BJ (cell line): ENCODE measurements around the gene TAS2R20. TPM values are rescaled to one million over a fixed set of nuclear protein-coding genes. Genes with fewer than 3 reads are reported as not detected.
"Not testable (repeated sequence)": the region's sequence is repeated elsewhere in the genome, so short reads cannot be mapped to it uniquely, and the experiment has no call there.

ENCODE experiments used
- CTCF ChIA-PET: fragments of 350-600 bp; formaldehyde crosslinking; extraction: SDS; loops from one replicate; lab custom pipeline; 2021; ENCODE audit warnings: antibody characterized with exemption, inconsistent platforms; lab: Yijun Ruan, JAX
- POLR2A ChIA-PET: fragments of 300-600 bp; sonication (Branson Sonifier 250); formaldehyde crosslinking; extraction: SDS; loops from one replicate; lab custom pipeline; 2021; ENCODE audit warnings: antibody characterized with exemption; lab: Charles Lee
- DNase-seq: peaks from one replicate; pipeline ENCODE4 v3.0.0-alpha.2; 2011; ENCODE audit warnings: low read depth
- H3K27me3 ChIP-seq: 2 replicates; pipeline ENCODE4 v1.6.0; 2011; ENCODE audit warnings: low read length; ENCODE audit not compliant: control insufficient read depth, insufficient read depth
- H3K36me3 ChIP-seq: 2 replicates; pipeline ENCODE4 v1.5.1; 2011; ENCODE audit warnings: low read length; ENCODE audit not compliant: control insufficient read depth, insufficient read depth
- H3K4me3 ChIP-seq: 2 replicates; pipeline ENCODE4 v1.5.1; 2011; ENCODE audit warnings: low read depth, mild to moderate bottlenecking, control low read depth, low read length
- polyA minus RNA-seq: library from RNA; depleted of rRNA, polyadenylated mRNA; stranded (reverse); fragments of >200 nt; gene quantifications from 2 replicates; pipeline ENCODE4 v1.2.3, GENCODE V29; 2011; rRNA and poly(A)+ RNA removed
- polyA plus RNA-seq: library from polyadenylated mRNA; depleted of rRNA; stranded (reverse); fragments of >200 nt; gene quantifications from 2 replicates; pipeline ENCODE4 v1.2.3, GENCODE V29; 2011; rRNA removed
- TF ChIP-seq, protein P1 (sequence below): IDR thresholded peaks from 2 replicates; pipeline ENCODE4 v1.5.1; 2011; ENCODE audit warnings: low read depth, mild to moderate bottlenecking, control low read depth, inconsistent platforms, low read length, moderate library complexity; ENCODE audit not compliant: insufficient read depth

TAS2R20 gene, protein sequence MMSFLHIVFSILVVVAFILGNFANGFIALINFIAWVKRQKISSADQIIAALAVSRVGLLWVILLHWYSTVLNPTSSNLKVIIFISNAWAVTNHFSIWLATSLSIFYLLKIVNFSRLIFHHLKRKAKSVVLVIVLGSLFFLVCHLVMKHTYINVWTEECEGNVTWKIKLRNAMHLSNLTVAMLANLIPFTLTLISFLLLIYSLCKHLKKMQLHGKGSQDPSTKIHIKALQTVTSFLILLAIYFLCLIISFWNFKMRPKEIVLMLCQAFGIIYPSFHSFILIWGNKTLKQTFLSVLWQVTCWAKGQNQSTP
- polyA plus RNA-seq (0.29 and 0.64 TPM in 2 replicates), polyA minus RNA-seq (1.9 and 2.4 TPM in 2 replicates)

DNA sequence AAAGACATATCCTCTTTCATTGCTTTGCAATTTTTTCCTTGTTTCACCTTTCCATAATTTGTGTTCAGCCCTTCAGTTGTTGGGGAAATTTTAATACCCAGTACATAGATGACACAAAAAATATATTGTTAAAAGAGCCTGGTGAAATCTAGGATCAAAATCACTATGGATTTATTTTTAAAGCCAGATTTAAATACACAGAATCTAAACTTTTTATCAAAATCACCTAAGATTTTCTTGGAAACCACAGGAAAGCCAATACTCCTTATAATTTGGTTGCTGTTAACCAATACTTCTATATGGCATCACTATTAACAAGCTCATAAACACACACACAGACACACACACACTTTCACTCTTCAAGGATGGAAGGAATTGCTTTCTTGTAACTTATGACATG is at the start of gene TAS2R20:
TSS of gene TAS2R20 (minus strand) at position 101 of the 400 bp plus-strand sequence. CDS start 429 bp downstream, outside the sequence.
- Histone ChIP-seq H3K4me3 (no peak within 1 kb of the TSS), H3K36me3 (no peaks in the 10 kb centered on the region), H3K27me3 (no peaks in the 10 kb centered on the region)
- CTCF ChIA-PET = no interaction called here
- POLR2A ChIA-PET = no interaction called here
- TF ChIP-seq, protein P1, sequence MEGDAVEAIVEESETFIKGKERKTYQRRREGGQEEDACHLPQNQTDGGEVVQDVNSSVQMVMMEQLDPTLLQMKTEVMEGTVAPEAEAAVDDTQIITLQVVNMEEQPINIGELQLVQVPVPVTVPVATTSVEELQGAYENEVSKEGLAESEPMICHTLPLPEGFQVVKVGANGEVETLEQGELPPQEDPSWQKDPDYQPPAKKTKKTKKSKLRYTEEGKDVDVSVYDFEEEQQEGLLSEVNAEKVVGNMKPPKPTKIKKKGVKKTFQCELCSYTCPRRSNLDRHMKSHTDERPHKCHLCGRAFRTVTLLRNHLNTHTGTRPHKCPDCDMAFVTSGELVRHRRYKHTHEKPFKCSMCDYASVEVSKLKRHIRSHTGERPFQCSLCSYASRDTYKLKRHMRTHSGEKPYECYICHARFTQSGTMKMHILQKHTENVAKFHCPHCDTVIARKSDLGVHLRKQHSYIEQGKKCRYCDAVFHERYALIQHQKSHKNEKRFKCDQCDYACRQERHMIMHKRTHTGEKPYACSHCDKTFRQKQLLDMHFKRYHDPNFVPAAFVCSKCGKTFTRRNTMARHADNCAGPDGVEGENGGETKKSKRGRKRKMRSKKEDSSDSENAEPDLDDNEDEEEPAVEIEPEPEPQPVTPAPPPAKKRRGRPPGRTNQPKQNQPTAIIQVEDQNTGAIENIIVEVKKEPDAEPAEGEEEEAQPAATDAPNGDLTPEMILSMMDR = no peak
- no peak for DNase-seq

DNA sequence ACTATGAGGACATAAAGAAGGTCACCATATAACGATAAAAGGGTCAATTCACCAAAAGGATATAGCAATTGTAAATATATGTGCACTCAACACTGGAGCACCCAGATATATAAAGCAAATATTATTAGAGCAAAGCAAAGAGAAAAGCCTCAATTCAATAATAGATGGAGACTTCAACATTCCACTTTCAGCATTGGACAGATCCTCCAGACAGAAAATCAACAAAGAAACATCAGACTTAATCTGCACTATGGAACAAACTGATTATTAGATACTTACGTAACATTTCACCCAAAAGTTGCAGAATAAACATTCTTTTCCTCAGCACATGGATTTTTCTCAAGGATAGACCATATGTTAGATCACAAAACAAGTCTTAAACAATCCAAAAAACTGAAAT is 43.3 kb upstream of the TAS2R20 start:
- POLR2A ChIA-PET, H3K36me3 ChIP-seq, H3K27me3 ChIP-seq, CTCF ChIA-PET, H3K4me3 ChIP-seq, DNase-seq: not testable (repeated sequence)

DNA sequence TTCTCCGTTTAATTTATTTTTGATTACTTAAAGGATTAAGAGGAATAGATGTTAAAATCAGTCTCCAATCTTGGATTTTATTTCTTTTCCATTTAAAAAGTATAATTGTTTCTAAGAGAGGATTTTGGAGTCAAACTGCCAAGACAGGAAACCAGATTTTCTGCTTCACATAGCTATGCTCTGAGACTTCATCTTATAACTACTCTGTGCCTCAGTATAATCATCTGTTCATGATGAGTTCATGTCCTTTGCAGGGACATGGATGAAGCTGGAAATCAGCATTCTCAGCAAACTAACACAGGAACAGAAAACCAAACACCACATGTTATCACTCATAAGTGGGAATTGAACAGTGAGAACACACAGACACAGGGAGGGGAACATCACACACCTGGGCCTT is 42.1 kb upstream of the TAS2R20 start:
- ChIA-PET POLR2A (no interaction called here), CTCF (no interaction called here)
- Histone ChIP-seq H3K4me3 (no peak overlapping the region), H3K36me3 (no peaks in the 10 kb centered on the region), H3K27me3 (no peaks in the 10 kb centered on the region)
- peak; percentile 6 for DNase-seq
- TF ChIP-seq, protein P1 = no peak

DNA sequence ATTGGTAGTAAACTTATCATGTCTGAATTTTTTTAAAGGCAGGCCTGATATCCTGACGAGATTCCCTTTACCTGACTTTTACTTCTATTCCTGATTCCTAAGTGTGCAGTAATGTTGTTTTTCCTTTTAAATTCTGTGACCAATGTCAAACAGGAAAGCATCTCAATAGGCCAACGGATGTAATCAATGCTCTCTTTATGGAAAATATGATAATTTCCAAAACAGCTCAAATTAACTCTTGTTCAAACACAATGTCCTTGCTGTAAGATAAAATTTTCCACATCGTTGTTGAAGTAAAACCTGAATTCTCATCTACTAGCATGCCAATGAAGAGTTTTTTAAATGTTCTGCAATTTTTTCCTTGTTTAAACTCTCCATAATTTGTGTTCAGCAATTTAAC is 41.1 kb upstream of the TAS2R20 start:
- TF ChIP-seq, protein P1 = no peak
- Histone ChIP-seq H3K4me3 (no peak overlapping the region), H3K27me3 (no peaks in the 10 kb centered on the region), H3K36me3 (no peaks in the 10 kb centered on the region)
- POLR2A ChIA-PET = no interaction called here
- CTCF ChIA-PET = no interaction called here
- DNase-seq = no peak

DNA sequence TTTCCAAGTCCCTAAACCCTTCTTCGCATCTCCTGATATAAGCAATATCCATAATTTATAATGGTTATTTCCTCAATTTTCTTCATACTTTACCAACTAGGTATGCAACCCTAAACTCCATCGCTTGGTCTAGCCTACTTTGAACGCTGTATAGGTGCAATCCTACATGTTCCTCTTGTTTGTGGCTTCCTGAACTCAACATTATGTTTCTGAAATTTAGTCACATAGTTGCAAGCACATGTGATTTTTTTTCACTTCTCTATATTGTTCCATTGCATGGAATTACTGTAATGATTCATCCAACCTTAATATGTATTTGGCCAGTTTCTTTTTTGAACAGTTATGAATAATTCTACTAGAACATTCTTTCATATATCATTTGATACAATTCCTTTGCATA is 35.9 kb upstream of the TAS2R20 start:
- DNase-seq, H3K4me3 ChIP-seq, H3K36me3 ChIP-seq, POLR2A ChIA-PET, CTCF ChIA-PET, H3K27me3 ChIP-seq: not testable (repeated sequence)

DNA sequence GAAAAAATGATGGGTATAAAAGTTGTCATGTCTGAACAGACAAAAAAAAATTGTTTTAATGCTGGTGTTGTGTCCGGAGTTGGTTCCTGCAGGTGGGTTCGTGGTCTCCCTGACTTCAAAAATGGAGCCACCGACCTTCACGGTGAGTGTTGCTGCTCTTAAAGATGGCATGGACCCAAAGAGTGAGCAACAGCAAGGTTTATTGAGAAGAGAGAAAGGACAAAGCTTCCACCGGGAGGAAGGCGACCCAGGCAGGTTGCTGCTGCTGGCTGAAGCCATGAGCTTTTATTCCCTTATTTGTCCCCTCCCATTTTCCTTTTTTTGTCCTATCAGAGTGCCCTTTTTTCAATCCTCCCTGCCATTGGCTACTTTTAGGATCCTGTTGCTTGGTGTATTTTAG is 33.2 kb upstream of the TAS2R20 start, which contains the start of gene TAS2R31:
TSS of gene TAS2R31 (minus strand) at position 101 of the 400 bp plus-strand sequence. CDS start at position 29, 72 bp downstream.
- POLR2A ChIA-PET = no interaction called here
- TF ChIP-seq, protein P1 = no peak
- Histone ChIP-seq H3K4me3 (no peak within 1 kb of the TSS), H3K36me3 (no peaks in the 10 kb centered on the region; the same call in 1 of the 2 replicates), H3K27me3 (no peaks in the 10 kb centered on the region)
- no peak for DNase-seq
- CTCF ChIA-PET = no interaction called here
